ENCODE data around the gene PSMC5.

GRCh38 chr17:63819131-63819530, 8.1 kb upstream of the PSMC5 start:
- no peak for TF ChIP-seq POLR2A (IDR thresholded peaks at IDR 0.05; ENCODE audit: low read depth, low read length)
- TF ChIP-seq POLR2AphosphoS5 (IDR thresholded peaks at IDR 0.05; ENCODE audit: low read depth, low read length) = no peak

Data from GM12891 (cell line).